ENCODE measurements around the gene NFIL3.

DNA sequence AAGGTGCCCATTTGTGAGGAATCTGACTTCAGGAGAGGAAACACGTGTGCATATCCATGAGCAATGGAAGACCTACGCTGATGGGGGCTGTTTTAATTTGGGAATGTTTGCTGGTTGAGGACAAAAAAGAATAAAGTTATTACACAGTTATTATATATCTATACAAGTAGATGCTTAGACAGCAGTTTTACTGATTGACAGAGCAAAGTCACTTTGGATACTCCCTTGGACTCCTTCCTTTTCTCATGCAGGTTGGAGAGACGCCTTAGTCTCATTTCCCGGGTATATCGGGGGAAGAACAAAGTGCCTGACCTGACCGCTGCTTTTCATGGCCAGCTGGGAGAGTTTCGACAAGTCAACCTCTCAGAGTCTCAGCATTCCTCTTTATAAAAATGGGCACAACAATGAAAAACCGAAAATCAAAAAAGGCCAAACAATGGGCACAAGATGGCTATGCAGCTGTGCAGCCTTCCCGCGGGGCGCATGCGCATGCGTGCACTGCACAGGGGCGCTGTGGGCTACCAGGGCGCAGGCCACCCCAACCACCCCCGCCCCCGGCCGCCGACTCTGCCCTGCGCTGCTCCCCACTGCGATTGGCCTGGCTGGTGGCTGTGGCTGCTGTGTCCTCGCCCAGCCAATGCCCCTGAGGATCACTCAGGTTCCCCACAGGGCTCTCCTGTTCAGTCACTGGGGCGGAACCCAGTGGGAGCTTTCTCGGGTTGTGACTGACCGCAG, 18.1 kb downstream of the NFIL3 start:
- TF ChIP-seq CTCF (IDR thresholded peaks at IDR 0.05; ENCODE audit: low read length): no peak
- no peak for TF ChIP-seq EZH2phosphoT487 (IDR thresholded peaks at IDR 0.05; ENCODE audit: low read length)
- TF ChIP-seq EZH2 (optimal IDR thresholded peaks at IDR 0.05; ENCODE audit: low read depth, low read length): no peak

All from MM.1S (cell line).